Lower leg skin (tissue), 3 donors: ENCODE results near the gene TMEM164.

Source experiments
- POLR2A ChIP-seq, 2 donors: fragments of 450-650 bp; IDR thresholded peaks; one replicate each; pipeline ENCODE4 v1.6.1; 2016 to 2017; ENCODE audit warnings: antibody characterized with exemption in 2 of 2, mild to moderate bottlenecking in 1 of 2, moderate library complexity in 1 of 2
- TF ChIP-seq, protein P1 (sequence below), 3 donors: fragments of 450-650 bp; IDR thresholded peaks; one replicate each; pipeline ENCODE4 v1.5.1; 2016; ENCODE audit warnings: antibody characterized with exemption in 3 of 3, mild to moderate bottlenecking in 3 of 3, moderate library complexity in 2 of 3

DNA sequence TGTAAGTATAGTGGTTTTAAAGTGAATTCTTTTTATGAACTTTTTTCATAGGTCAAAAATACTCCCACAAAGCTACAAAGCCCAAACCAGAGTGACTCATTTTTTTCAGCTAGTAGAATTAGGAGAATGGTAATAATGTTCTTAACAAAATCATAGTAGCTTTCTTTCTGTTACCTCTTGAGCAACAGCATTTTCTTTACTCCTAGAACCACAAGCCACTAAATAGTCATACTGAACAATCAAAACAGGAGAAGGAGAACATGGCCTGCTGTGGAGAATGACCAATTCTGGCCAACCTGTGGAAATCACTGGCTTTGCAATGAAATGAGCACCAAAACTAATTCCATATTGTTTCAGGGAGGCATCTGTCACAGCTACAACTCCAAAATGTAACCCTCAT, 202.1 kb downstream of the TMEM164 start:
- TF ChIP-seq, protein P1, sequence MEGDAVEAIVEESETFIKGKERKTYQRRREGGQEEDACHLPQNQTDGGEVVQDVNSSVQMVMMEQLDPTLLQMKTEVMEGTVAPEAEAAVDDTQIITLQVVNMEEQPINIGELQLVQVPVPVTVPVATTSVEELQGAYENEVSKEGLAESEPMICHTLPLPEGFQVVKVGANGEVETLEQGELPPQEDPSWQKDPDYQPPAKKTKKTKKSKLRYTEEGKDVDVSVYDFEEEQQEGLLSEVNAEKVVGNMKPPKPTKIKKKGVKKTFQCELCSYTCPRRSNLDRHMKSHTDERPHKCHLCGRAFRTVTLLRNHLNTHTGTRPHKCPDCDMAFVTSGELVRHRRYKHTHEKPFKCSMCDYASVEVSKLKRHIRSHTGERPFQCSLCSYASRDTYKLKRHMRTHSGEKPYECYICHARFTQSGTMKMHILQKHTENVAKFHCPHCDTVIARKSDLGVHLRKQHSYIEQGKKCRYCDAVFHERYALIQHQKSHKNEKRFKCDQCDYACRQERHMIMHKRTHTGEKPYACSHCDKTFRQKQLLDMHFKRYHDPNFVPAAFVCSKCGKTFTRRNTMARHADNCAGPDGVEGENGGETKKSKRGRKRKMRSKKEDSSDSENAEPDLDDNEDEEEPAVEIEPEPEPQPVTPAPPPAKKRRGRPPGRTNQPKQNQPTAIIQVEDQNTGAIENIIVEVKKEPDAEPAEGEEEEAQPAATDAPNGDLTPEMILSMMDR (IDR thresholded peaks at IDR 0.05), result no peak
- no peak for TF ChIP-seq POLR2A (IDR thresholded peaks at IDR 0.05)
